Measurements from ENCODE around the gene ZGPAT. TPM values are rescaled to one million over a fixed set of nuclear protein-coding genes. Genes with fewer than 3 reads are reported as not detected.

Gene ZGPAT
- total and polyA plus RNA-seq, 9 of the 15 experiments (the other 6 are each of a cell fraction or from before 2014, with no cell fraction given) = 0.14 to 26.6 (median 7.4) TPM

DNA sequence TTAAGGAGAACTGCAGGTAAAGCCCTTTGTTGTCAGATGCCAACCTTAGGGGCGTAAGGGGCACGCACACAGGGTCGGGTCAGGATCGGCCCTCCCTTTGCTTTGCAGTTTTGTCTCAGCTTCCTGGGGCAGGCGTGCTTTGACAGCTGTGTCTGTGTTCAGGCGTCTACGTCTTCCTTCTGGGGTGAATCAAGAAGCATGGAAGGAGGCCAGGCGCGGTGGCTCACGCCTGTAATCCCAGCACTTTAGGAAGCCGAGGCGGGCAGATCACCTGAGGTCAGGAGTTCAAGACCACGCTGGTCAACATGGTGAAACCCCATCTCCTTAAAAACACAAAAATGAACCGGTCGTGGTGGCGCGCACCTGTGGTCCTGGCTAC, 1.3 kb downstream of the ZGPAT start:
- in situ Hi-C loops (cut with MboI) = loop anchor here (5.0 kb wide), 1 partner anchor 153 kb away; the partner anchor contains the start of gene ABHD16B
- H3K4me3 ChIP-seq = peak overlapping the region; percentile 100
- H3K4me1 ChIP-seq (replicated peaks in 1 of 2; ENCODE audit: control insufficient read depth in 2 of 2, insufficient read depth in 2 of 2, low read length in 2 of 2) = peaks cover 13 to 47% of the 10 kb centered on the region in 2 experiments
- H3K27ac ChIP-seq (ENCODE audit: extremely low read depth, low read depth, low read length) = no peak overlapping the region
- peaks cover 22% of the 10 kb centered on the region for H4K20me1 ChIP-seq (replicated peaks; ENCODE audit: control insufficient read depth, insufficient read depth, low read length)
- no peak for ATAC-seq
- peaks cover under 1% of the 10 kb centered on the region; the same call in 1 of the 2 replicates for H3K9me3 ChIP-seq (replicated peaks; ENCODE audit: control insufficient read depth, insufficient read depth, low read depth, low read length)
- DNase-seq (ENCODE audit: extremely low read depth in 1 of 4, low spot score in 3 of 4) = no peak
- WGBS (ENCODE audit: insufficient coverage, low coverage, missing lambda C conversion rate) = 95% methylated on average over 12 of the region's 17 CpGs
- peak overlapping the region; percentile 99 for H3K4me2 ChIP-seq (ENCODE audit: insufficient read depth, low read length)
- ChIA-PET POLR2A (interaction anchor here (1.7 to 4.0 kb wide), 4 partner anchors 11 to 156 kb away, joined by 7 to 27 read pairs (median 16); partner anchors contain the start of genes SLC2A4RG and TPD52L2), CTCF (ENCODE audit: low intra/inter-chr PET ratio) (no interaction called here)
- no peak overlapping the region for H2AFZ ChIP-seq (ENCODE audit: low read depth, low read length)
- no peaks in the 10 kb centered on the region for H3K27me3 ChIP-seq (ENCODE audit: control insufficient read depth in 2 of 2, insufficient read depth in 2 of 2, low read length in 2 of 2)
- no peak for FAIRE-seq
- BruUV-seq (replicated peaks) = no TSS peak
- peak overlapping the region; percentile 90 to 95; a peak in 2 of 4 replicates for H3K9ac ChIP-seq (ENCODE audit: insufficient read depth in 1 of 2, low read depth in 2 of 2, low read length in 2 of 2)
- H3K9me1 ChIP-seq (ENCODE audit: control insufficient read depth, insufficient read depth, low read length) = no peaks in the 10 kb centered on the region
- peaks cover 69% of the 10 kb centered on the region for H3K79me2 ChIP-seq (ENCODE audit: control insufficient read depth, insufficient read depth, low read length)
- H3K36me3 ChIP-seq (ENCODE audit: control insufficient read depth, insufficient read depth, low read length) = peaks cover 71% of the 10 kb centered on the region
- intact Hi-C loops (cut with micrococcal nuclease) = loop anchor here (5.0 to 10.0 kb wide), 4 partner anchors 76 to 248 kb away; partner anchors contain the start of genes PTK6 and UCKL1
- TF ChIP-seq RBM25 (IDR thresholded peaks at IDR 0.05; ENCODE audit: low read depth, low read length, severe bottlenecking) = no peak
- no peak for TF ChIP-seq CEBPB (tag; IDR thresholded peaks at IDR 0.05)
- TF ChIP-seq, protein P1, sequence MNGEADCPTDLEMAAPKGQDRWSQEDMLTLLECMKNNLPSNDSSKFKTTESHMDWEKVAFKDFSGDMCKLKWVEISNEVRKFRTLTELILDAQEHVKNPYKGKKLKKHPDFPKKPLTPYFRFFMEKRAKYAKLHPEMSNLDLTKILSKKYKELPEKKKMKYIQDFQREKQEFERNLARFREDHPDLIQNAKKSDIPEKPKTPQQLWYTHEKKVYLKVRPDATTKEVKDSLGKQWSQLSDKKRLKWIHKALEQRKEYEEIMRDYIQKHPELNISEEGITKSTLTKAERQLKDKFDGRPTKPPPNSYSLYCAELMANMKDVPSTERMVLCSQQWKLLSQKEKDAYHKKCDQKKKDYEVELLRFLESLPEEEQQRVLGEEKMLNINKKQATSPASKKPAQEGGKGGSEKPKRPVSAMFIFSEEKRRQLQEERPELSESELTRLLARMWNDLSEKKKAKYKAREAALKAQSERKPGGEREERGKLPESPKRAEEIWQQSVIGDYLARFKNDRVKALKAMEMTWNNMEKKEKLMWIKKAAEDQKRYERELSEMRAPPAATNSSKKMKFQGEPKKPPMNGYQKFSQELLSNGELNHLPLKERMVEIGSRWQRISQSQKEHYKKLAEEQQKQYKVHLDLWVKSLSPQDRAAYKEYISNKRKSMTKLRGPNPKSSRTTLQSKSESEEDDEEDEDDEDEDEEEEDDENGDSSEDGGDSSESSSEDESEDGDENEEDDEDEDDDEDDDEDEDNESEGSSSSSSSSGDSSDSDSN (IDR thresholded peaks at IDR 0.05; ENCODE audit: borderline replicate concordance in 1 of 2, low read depth in 2 of 2, low read length in 2 of 2) = no peak
- TF ChIP-seq, protein P2, sequence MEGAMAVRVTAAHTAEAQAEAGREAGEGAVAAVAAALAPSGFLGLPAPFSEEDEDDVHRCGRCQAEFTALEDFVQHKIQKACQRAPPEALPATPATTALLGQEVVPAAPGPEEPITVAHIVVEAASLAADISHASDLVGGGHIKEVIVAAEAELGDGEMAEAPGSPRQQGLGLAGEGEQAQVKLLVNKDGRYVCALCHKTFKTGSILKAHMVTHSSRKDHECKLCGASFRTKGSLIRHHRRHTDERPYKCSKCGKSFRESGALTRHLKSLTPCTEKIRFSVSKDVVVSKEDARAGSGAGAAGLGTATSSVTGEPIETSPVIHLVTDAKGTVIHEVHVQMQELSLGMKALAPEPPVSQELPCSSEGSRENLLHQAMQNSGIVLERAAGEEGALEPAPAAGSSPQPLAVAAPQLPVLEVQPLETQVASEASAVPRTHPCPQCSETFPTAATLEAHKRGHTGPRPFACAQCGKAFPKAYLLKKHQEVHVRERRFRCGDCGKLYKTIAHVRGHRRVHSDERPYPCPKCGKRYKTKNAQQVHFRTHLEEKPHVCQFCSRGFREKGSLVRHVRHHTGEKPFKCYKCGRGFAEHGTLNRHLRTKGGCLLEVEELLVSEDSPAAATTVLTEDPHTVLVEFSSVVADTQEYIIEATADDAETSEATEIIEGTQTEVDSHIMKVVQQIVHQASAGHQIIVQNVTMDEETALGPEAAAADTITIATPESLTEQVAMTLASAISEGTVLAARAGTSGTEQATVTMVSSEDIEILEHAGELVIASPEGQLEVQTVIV (CRISPR knock-in tag; IDR thresholded peaks at IDR 0.05; ENCODE audit: borderline replicate concordance) = no peak
- TF ChIP-seq CBX5 (IDR thresholded peaks at IDR 0.05; ENCODE audit: borderline replicate concordance, low read depth) = no peak
- no peak for TF ChIP-seq LARP7 (IDR thresholded peaks at IDR 0.05)
- TF ChIP-seq, protein P3, sequence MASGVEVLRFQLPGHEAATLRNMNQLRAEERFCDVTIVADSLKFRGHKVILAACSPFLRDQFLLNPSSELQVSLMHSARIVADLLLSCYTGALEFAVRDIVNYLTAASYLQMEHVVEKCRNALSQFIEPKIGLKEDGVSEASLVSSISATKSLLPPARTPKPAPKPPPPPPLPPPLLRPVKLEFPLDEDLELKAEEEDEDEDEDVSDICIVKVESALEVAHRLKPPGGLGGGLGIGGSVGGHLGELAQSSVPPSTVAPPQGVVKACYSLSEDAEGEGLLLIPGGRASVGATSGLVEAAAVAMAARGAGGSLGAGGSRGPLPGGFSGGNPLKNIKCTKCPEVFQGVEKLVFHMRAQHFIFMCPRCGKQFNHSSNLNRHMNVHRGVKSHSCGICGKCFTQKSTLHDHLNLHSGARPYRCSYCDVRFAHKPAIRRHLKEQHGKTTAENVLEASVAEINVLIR (CRISPR knock-in tag; IDR thresholded peaks at IDR 0.05) = no peak
- no peak for TF ChIP-seq ZNF584 (CRISPR knock-in tag; IDR thresholded peaks at IDR 0.05; ENCODE audit: low read depth)
- TF ChIP-seq, protein P4, sequence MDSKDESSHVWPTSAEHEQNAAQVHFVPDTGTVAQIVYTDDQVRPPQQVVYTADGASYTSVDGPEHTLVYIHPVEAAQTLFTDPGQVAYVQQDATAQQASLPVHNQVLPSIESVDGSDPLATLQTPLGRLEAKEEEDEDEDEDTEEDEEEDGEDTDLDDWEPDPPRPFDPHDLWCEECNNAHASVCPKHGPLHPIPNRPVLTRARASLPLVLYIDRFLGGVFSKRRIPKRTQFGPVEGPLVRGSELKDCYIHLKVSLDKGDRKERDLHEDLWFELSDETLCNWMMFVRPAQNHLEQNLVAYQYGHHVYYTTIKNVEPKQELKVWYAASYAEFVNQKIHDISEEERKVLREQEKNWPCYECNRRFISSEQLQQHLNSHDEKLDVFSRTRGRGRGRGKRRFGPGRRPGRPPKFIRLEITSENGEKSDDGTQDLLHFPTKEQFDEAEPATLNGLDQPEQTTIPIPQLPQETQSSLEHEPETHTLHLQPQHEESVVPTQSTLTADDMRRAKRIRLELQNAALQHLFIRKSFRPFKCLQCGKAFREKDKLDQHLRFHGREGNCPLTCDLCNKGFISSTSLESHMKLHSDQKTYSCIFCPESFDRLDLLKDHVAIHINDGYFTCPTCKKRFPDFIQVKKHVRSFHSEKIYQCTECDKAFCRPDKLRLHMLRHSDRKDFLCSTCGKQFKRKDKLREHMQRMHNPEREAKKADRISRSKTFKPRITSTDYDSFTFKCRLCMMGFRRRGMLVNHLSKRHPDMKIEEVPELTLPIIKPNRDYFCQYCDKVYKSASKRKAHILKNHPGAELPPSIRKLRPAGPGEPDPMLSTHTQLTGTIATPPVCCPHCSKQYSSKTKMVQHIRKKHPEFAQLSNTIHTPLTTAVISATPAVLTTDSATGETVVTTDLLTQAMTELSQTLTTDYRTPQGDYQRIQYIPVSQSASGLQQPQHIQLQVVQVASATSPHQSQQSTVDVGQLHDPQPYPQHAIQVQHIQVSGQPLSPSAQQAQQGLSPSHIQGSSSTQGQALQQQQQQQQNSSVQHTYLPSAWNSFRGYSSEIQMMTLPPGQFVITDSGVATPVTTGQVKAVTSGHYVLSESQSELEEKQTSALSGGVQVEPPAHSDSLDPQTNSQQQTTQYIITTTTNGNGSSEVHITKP (IDR thresholded peaks at IDR 0.05; ENCODE audit: partially characterized antibody) = no peak
- TF ChIP-seq, protein P5, sequence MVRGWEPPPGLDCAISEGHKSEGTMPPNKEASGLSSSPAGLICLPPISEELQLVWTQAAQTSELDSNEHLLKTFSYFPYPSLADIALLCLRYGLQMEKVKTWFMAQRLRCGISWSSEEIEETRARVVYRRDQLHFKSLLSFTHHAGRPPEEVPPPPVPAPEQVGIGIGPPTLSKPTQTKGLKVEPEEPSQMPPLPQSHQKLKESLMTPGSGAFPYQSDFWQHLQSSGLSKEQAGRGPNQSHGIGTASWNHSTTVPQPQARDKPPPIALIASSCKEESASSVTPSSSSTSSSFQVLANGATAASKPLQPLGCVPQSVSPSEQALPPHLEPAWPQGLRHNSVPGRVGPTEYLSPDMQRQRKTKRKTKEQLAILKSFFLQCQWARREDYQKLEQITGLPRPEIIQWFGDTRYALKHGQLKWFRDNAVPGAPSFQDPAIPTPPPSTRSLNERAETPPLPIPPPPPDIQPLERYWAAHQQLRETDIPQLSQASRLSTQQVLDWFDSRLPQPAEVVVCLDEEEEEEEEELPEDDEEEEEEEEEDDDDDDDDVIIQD (CRISPR knock-in tag; IDR thresholded peaks at IDR 0.05) = no peak
